Measurements from ENCODE around the gene PIK3CB.

The PIK3CB gene

DNA sequence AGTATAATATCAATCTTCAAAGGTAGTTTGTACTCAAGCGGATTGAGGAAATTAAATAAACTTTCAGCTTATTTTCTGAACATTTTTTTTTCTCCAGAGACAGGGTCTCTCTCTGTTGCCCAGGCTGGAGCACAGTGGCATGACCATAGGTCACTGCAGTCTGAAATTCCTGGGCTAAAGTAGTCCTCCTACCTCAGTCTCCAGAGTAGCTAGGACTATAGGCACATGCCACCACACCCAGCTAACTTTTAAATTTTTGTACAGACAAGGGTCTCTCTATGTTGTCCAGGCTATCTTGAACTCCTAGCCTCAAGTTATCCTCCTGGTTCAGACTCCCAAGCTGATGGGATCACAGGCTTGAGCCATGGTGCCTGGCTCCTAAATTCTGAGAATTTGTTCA is 129.1 kb downstream of the PIK3CB start:
- no peaks in the 10 kb centered on the region for H4K20me1 ChIP-seq (ENCODE audit: low read depth, low read length)
- H3K27me3 ChIP-seq (ENCODE audit: low read length): no peaks in the 10 kb centered on the region
- no peak overlapping the region for H3K27ac ChIP-seq (ENCODE audit: low read depth, low read length)
- H3K4me2 ChIP-seq (ENCODE audit: low read depth, low read length, poor library complexity, severe bottlenecking): no peak overlapping the region
- H2AFZ ChIP-seq (ENCODE audit: low read depth, low read length, severe bottlenecking): no peak overlapping the region
- H3F3A ChIP-seq (ENCODE audit: insufficient read depth): 0 out of 2 replicates have a peak, but pooled peaks cover 2% of the 10 kb centered on the region
- no peaks in the 10 kb centered on the region for H3K9me3 ChIP-seq (ENCODE audit: insufficient read depth, low read length)
- H3K36me3 ChIP-seq (ENCODE audit: low read length): no peaks in the 10 kb centered on the region
- no peak overlapping the region for H3K9ac ChIP-seq (ENCODE audit: low read length)
- no peak for TF ChIP-seq EZH2phosphoT487 (conservative IDR thresholded peaks at IDR 0.05; ENCODE audit: low read length)
- no peak for TF ChIP-seq CTCF (IDR thresholded peaks at IDR 0.05; ENCODE audit: insufficient read depth, low read length, poor library complexity, severe bottlenecking)
- no peak overlapping the region for H3K4me3 ChIP-seq (ENCODE audit: insufficient read depth, low read length, poor library complexity, severe bottlenecking)
- H3K9me2 ChIP-seq (replicated peaks; ENCODE audit: insufficient read depth, low read length): no peaks in the 10 kb centered on the region
- no peaks in the 10 kb centered on the region for H3K79me2 ChIP-seq (ENCODE audit: insufficient read depth, low read length)

- peaks cover 5% of the 10 kb centered on the region; the same call in 1 of the 2 replicates for H3K36me3 ChIP-seq (ENCODE audit: low read length)
- no peaks in the 10 kb centered on the region for H4K20me1 ChIP-seq (ENCODE audit: low read depth, low read length)
- H3K27me3 ChIP-seq (ENCODE audit: low read length): no peaks in the 10 kb centered on the region
- no peaks in the 10 kb centered on the region for H3K9me3 ChIP-seq (ENCODE audit: insufficient read depth, low read length)
- no peak overlapping the region for H3K4me2 ChIP-seq (ENCODE audit: low read depth, low read length, poor library complexity, severe bottlenecking)
- H3K27ac ChIP-seq (ENCODE audit: low read depth, low read length): no peak overlapping the region
- H3F3A ChIP-seq (ENCODE audit: insufficient read depth): no peaks in the 10 kb centered on the region
- no peaks in the 10 kb centered on the region for H3K79me2 ChIP-seq (ENCODE audit: insufficient read depth, low read length)
- H2AFZ ChIP-seq (ENCODE audit: low read depth, low read length, severe bottlenecking): no peak overlapping the region
- H3K9me2 ChIP-seq (replicated peaks; ENCODE audit: insufficient read depth, low read length): no peaks in the 10 kb centered on the region
- TF ChIP-seq CTCF (IDR thresholded peaks at IDR 0.05; ENCODE audit: insufficient read depth, low read length, poor library complexity, severe bottlenecking) (no peak), EZH2phosphoT487 (conservative IDR thresholded peaks at IDR 0.05; ENCODE audit: low read length) (no peak)
- no peak overlapping the region for H3K4me3 ChIP-seq (ENCODE audit: insufficient read depth, low read length, poor library complexity, severe bottlenecking)
- no peak overlapping the region for H3K9ac ChIP-seq (ENCODE audit: low read length)
Measured at GRCh38 chr3:138696666-138697370, 137.9 kb downstream of the PIK3CB start.

DNA sequence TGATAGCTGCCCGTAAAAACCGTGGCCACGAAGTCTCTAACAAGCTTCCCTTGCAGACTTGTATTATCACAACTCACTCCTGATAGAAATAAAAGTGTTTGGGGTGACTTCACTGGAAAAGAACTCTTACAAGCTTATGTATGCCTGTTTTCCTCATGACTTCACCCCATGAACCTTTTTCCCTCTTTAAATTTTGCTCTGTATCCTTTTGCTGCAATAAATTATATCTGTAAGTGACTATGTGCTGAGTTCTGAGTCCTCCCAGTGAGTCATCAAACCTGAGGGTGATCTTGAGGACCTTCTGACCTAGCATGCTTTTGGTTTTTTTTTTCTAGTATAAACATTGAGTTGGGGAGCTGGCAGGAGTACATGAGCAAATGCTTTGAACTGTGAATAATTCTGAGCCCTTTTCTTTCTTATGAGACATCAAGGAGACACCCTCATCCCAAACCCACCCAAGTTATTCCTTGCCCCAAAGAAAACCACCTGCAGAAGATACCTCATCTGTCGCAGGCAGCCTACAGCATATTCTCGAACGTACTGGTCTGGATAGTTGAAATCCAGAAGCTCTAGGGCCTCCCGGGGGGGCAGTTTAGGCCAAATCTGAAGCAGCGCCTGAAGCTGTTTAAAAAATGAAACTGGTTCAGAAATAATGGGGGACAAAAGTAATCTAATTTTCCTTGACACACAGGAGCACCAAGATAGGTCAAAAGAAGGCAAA is 140.3 kb downstream of the PIK3CB start:
- Histone ChIP-seq H3K36me3 (ENCODE audit: low read length) (peaks cover 5% of the 10 kb centered on the region; the same call in 1 of the 2 replicates), H3F3A (ENCODE audit: insufficient read depth) (0 out of 2 replicates have a peak, but pooled peaks cover 6% of the 10 kb centered on the region), H3K79me2 (ENCODE audit: insufficient read depth, low read length) (no peaks in the 10 kb centered on the region), H3K27me3 (ENCODE audit: low read length) (no peaks in the 10 kb centered on the region), H2AFZ (ENCODE audit: low read depth, low read length, severe bottlenecking) (no peak overlapping the region), H4K20me1 (ENCODE audit: low read depth, low read length) (no peaks in the 10 kb centered on the region), H3K9me2 (replicated peaks; ENCODE audit: insufficient read depth, low read length) (no peaks in the 10 kb centered on the region), H3K27ac (ENCODE audit: low read depth, low read length) (no peak overlapping the region), H3K4me2 (ENCODE audit: low read depth, low read length, poor library complexity, severe bottlenecking) (no peak overlapping the region), H3K9ac (ENCODE audit: low read length) (no peak overlapping the region), H3K4me3 (ENCODE audit: insufficient read depth, low read length, poor library complexity, severe bottlenecking) (no peak overlapping the region), H3K9me3 (ENCODE audit: insufficient read depth, low read length) (no peaks in the 10 kb centered on the region)
- TF ChIP-seq CTCF (IDR thresholded peaks at IDR 0.05; ENCODE audit: insufficient read depth, low read length, poor library complexity, severe bottlenecking) (no peak), EZH2phosphoT487 (conservative IDR thresholded peaks at IDR 0.05; ENCODE audit: low read length) (no peak)
